Type B pancreatic cell (in vitro differentiated cells): ENCODE data around the gene ZNF236. TPM values are rescaled to one million over a fixed set of nuclear protein-coding genes. Genes with fewer than 3 reads are reported as not detected.
A peak's percentile ranks its signal among the peaks of the same experiment; 100 is the strongest.

Experiments used
- DNase-seq: peaks from one replicate; pipeline ENCODE4 v3.0.0; 2021; ENCODE audit warnings: mixed read lengths; ENCODE audit not compliant: unreplicated experiment; ENCODE audit errors: extremely low spot score
- H3K27ac Mint-ChIP-seq: 2 replicates; pipeline ENCODE4 v1.8.0; 2021; ENCODE audit warnings: mild to moderate bottlenecking, mixed read lengths
- H3K27me3 Mint-ChIP-seq: 2 replicates; pipeline ENCODE4 v1.8.0; 2021; ENCODE audit warnings: mixed read lengths
- H3K36me3 Mint-ChIP-seq: 2 replicates; pipeline ENCODE4 v1.8.0; 2021; ENCODE audit warnings: mixed read lengths
- H3K4me1 Mint-ChIP-seq: one replicate; pipeline ENCODE4 v1.8.0; 2021; ENCODE audit warnings: mixed read lengths; ENCODE audit not compliant: unreplicated experiment
- H3K4me3 Mint-ChIP-seq: 2 replicates; pipeline ENCODE4 v1.8.0; 2021; ENCODE audit warnings: mild to moderate bottlenecking, mixed read lengths
- H3K9me3 Mint-ChIP-seq: 2 replicates; pipeline ENCODE4 v1.8.0; 2021; ENCODE audit warnings: mixed read lengths
- total RNA-seq: library from RNA; stranded (reverse); gene quantifications from 2 replicates; pipeline ENCODE4 v1.2.1, GENCODE V29; 2021; ENCODE audit warnings: low replicate concordance
- TF ChIP-seq, protein P1 (sequence below): fragments of 200-600 bp; sonication (generic); conservative IDR thresholded peaks from 2 replicates; pipeline ENCODE4 v1.5.0; 2021; ENCODE audit warnings: antibody characterized with exemption, mild to moderate bottlenecking

ZNF236 gene
- total RNA-seq, 1 donor from 2014 or later: 20.2 TPM

GRCh38 chr18:76816127-76816526, 6.2 kb upstream of the ZNF236 start:
- H3K4me1 Mint-ChIP-seq: peaks cover 12% of the 10 kb centered on the region
- TF ChIP-seq, protein P1, sequence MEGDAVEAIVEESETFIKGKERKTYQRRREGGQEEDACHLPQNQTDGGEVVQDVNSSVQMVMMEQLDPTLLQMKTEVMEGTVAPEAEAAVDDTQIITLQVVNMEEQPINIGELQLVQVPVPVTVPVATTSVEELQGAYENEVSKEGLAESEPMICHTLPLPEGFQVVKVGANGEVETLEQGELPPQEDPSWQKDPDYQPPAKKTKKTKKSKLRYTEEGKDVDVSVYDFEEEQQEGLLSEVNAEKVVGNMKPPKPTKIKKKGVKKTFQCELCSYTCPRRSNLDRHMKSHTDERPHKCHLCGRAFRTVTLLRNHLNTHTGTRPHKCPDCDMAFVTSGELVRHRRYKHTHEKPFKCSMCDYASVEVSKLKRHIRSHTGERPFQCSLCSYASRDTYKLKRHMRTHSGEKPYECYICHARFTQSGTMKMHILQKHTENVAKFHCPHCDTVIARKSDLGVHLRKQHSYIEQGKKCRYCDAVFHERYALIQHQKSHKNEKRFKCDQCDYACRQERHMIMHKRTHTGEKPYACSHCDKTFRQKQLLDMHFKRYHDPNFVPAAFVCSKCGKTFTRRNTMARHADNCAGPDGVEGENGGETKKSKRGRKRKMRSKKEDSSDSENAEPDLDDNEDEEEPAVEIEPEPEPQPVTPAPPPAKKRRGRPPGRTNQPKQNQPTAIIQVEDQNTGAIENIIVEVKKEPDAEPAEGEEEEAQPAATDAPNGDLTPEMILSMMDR: no peak
- H3K36me3 Mint-ChIP-seq: peaks cover 17% of the 10 kb centered on the region
- H3K9me3 Mint-ChIP-seq: no peaks in the 10 kb centered on the region
- no peak overlapping the region for H3K27ac Mint-ChIP-seq
- DNase-seq: no peak
- no peak overlapping the region for H3K4me3 Mint-ChIP-seq
- no peaks in the 10 kb centered on the region for H3K27me3 Mint-ChIP-seq

- Mint-ChIP-seq H3K27ac (no peak overlapping the region), H3K4me1 (peaks cover 12% of the 10 kb centered on the region), H3K4me3 (no peak overlapping the region), H3K36me3 (peaks cover 17% of the 10 kb centered on the region), H3K9me3 (no peaks in the 10 kb centered on the region), H3K27me3 (no peaks in the 10 kb centered on the region)
- DNase-seq: no peak
- TF ChIP-seq, protein P1: no peak
These were observed 4.3 kb upstream of the ZNF236 start for GRCh38 chr18:76817888-76818611.

DNA sequence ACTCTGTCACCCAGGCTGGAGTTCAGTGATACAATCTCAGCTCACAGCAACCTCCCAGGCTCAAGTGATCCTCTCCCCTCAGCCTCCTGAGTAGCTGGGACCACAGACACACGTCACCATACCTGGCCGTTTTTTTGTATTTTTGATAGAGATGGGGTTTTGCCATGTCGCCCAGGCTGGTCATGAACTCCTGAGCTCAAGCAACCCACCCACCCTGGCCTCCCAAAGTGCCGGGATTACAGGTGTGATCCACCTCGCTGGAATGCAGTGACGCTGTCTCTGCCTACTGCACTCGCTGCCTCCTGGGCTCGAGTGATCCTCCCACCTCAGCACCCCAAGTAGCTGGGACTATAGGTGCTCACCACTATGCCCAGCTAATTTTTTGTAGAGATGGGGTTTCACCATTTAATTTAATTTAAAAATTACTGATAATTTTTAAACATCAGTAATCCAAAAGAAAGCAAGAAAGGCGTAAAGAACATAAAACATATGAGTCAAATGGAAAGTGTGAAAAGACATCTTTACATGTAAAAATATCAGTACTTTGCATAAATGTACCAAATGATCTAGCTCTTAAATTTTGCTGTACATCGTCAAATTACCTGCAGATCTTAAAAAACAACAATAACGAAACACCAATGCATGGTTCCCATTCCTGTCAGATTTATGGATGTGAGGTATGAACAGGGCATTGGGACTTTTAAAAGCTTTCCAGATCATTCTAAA, 2.8 kb upstream of the ZNF236 start:
- Mint-ChIP-seq H3K4me1 (peaks cover 20% of the 10 kb centered on the region), H3K4me3 (peak overlapping the region; percentile 73), H3K27me3 (no peaks in the 10 kb centered on the region), H3K36me3 (peaks cover 14% of the 10 kb centered on the region), H3K27ac (no peak overlapping the region), H3K9me3 (no peaks in the 10 kb centered on the region)
- DNase-seq: peak; percentile 48
- TF ChIP-seq, protein P1: no peak

DNA sequence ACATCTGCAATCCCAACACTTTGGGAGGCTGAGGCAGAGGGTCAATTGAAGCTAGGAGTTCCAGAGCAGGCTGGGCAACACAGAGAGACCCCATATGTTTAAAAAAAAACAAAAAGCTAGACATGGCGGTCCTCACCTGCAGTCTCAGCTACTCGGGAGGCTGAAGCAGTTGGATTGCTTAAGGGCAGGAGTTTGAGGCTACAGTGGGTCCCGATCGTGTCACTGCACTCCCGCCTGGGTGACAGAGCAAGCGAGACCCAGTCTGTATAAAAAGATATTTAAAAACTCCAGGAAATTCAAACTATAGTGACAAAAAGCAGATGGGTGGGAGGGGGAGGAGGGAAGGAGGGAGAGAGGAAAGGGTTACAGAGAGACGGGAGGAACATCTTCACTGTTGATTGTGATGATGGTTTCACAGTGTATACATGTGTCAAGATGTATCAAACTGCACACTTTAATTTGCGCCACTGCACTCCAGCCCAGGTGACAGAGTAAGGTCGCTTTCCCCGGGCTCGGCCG, 942 bp upstream of the ZNF236 start:
- peaks cover 14% of the 10 kb centered on the region for H3K36me3 Mint-ChIP-seq
- H3K27ac Mint-ChIP-seq: peak overlapping the region; percentile 91
- peak overlapping the region; percentile 87 for H3K4me3 Mint-ChIP-seq
- TF ChIP-seq, protein P1: no peak
- no peaks in the 10 kb centered on the region for H3K9me3 Mint-ChIP-seq
- no peaks in the 10 kb centered on the region for H3K27me3 Mint-ChIP-seq
- DNase-seq: no peak
- H3K4me1 Mint-ChIP-seq: peaks cover 27% of the 10 kb centered on the region

DNA sequence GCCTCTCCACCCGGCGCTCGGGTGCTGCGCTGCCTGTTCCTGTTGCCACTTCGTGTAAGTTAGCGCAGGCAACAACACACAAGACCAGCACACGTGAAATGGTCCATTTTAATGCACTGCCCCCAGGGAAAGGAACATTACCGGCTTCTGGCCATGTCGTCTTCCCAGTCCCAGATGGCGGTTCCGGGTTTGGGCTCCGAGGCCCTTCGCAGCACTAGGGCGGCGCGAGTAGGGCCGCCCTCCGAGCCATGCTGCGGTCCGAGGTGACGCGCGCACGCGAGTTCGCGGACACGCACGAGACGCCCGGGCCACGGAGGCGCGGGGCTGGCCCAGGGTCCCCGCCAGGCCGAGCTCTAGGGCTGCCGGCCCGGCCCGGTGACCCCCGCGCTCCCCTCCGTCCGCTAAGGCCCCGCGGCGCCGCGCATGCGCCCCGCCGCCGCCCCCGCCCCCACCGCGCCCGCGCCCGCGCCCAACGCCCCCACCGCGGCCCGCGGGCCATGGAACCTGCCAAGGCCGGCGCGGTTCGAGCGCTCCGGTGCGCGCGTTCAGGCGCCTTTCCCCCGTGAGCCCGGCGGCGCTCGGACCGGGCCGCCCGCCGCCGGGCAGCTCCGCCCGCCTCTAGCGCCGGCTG, 367 bp upstream of the ZNF236 start:
- peaks cover 14% of the 10 kb centered on the region for H3K36me3 Mint-ChIP-seq
- H3K27ac Mint-ChIP-seq: peak overlapping the region; percentile 91
- TF ChIP-seq, protein P1: no peak
- peak; percentile 72 for DNase-seq
- no peaks in the 10 kb centered on the region for H3K9me3 Mint-ChIP-seq
- peak overlapping the region; percentile 87 for H3K4me3 Mint-ChIP-seq
- H3K27me3 Mint-ChIP-seq: no peaks in the 10 kb centered on the region
- peaks cover 27% of the 10 kb centered on the region for H3K4me1 Mint-ChIP-seq
